PFSK-1 (cell line): ENCODE results near the gene EFCAB6.

ENCODE experiments used
- FOXP2 ChIP-seq: optimal IDR thresholded peaks from 2 replicates; pipeline ENCODE3; 2011; ENCODE audit warnings: borderline replicate concordance, control low read depth, inconsistent platforms; ENCODE audit not compliant: insufficient read depth; ENCODE audit errors: extremely low read length, extremely low read depth
- POLR2AphosphoS5 ChIP-seq: IDR thresholded peaks from 2 replicates; pipeline ENCODE4 v1.6.1; 2012; ENCODE audit warnings: low read depth, mild to moderate bottlenecking, control low read depth, low read length, moderate library complexity
- SIN3A ChIP-seq: IDR thresholded peaks from 2 replicates; pipeline ENCODE4 v1.6.1; 2012; ENCODE audit warnings: mild to moderate bottlenecking, low read length, moderate library complexity, borderline replicate concordance; ENCODE audit not compliant: insufficient read depth
- TAF1 ChIP-seq: IDR thresholded peaks from 2 replicates; pipeline ENCODE4 v1.6.1; 2012; ENCODE audit warnings: low read length, control low read depth, borderline replicate concordance; ENCODE audit not compliant: insufficient read depth
- TF ChIP-seq, protein P1 (sequence below), 2 experiments: IDR thresholded peaks; 2 replicates each; pipeline versions ENCODE4 v1.6.1 to v1.8.0; 2011 to 2012; ENCODE audit warnings: low read depth in 2 of 2, low read length in 2 of 2, control low read depth in 1 of 2, inconsistent platforms in 1 of 2, mild to moderate bottlenecking in 1 of 2, moderate library complexity in 1 of 2; ENCODE audit not compliant: insufficient read depth in 1 of 2

DNA sequence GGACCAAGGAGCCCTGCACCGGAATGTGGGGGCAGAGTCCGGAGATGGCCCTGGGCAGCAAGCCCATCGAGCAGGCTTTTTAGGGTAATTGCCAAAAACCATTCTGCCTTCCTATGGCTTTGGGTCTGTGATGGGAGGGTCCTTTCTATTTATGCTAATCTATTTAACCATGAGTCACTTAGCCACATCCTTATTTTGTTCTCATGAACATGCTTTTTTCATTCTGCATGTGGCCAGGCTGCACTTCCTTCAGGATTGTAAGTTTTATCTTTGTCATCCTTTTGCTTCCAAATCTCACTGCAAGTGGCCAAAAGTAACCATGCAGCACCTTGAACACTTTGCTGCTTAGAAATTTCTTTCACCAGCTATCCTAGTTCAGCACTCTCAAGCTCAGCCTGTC is 88.3 kb downstream of the EFCAB6 start:
- TF ChIP-seq SIN3A (no peak), POLR2AphosphoS5 (no peak), FOXP2 (no peak), TAF1 (no peak)
- TF ChIP-seq, protein P1, sequence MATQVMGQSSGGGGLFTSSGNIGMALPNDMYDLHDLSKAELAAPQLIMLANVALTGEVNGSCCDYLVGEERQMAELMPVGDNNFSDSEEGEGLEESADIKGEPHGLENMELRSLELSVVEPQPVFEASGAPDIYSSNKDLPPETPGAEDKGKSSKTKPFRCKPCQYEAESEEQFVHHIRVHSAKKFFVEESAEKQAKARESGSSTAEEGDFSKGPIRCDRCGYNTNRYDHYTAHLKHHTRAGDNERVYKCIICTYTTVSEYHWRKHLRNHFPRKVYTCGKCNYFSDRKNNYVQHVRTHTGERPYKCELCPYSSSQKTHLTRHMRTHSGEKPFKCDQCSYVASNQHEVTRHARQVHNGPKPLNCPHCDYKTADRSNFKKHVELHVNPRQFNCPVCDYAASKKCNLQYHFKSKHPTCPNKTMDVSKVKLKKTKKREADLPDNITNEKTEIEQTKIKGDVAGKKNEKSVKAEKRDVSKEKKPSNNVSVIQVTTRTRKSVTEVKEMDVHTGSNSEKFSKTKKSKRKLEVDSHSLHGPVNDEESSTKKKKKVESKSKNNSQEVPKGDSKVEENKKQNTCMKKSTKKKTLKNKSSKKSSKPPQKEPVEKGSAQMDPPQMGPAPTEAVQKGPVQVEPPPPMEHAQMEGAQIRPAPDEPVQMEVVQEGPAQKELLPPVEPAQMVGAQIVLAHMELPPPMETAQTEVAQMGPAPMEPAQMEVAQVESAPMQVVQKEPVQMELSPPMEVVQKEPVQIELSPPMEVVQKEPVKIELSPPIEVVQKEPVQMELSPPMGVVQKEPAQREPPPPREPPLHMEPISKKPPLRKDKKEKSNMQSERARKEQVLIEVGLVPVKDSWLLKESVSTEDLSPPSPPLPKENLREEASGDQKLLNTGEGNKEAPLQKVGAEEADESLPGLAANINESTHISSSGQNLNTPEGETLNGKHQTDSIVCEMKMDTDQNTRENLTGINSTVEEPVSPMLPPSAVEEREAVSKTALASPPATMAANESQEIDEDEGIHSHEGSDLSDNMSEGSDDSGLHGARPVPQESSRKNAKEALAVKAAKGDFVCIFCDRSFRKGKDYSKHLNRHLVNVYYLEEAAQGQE (IDR thresholded peaks at IDR 0.05; ENCODE audit: insufficient read depth in 1 of 2, low read depth in 2 of 2, low read length in 2 of 2), result no peak
